Cardiac fibroblast (primary cell): Measurements from ENCODE around the gene CADM2.

Experiments used
- DNase-seq, 2 donors: peaks; one replicate each; pipeline versions ENCODE4 v3.0.0 to v3.0.0-alpha.2; 2010; ENCODE audit warnings: low read depth in 2 of 2
- H3K4me3 ChIP-seq, 2 donors: replicated peaks in 1 of 2; 1 replicate in 1 of 2; 2 replicates in 1 of 2; pipeline ENCODE4 v1.5.1; 2011; ENCODE audit warnings: low read depth in 2 of 2, low read length in 2 of 2, mild to moderate bottlenecking in 2 of 2, moderate library complexity in 1 of 2
- CTCF ChIP-seq: IDR thresholded peaks from one replicate; pipeline ENCODE4 v1.5.1; 2011; ENCODE audit warnings: low read depth, mild to moderate bottlenecking, low read length, inconsistent platforms

CADM2 gene

GRCh38 chr3:86037916-86038315, 1079.1 kb downstream of the CADM2 start:
- no peak overlapping the region for H3K4me3 ChIP-seq
- no peak for TF ChIP-seq CTCF
- DNase-seq: no peak

GRCh38 chr3:86046436-86047136, 1087.8 kb downstream of the CADM2 start:
- no peak for TF ChIP-seq CTCF
- no peak for DNase-seq
- no peak overlapping the region for H3K4me3 ChIP-seq

GRCh38 chr3:86047161-86047560, 1088.4 kb downstream of the CADM2 start:
- no peak overlapping the region for H3K4me3 ChIP-seq
- TF ChIP-seq CTCF: no peak
- DNase-seq: no peak

GRCh38 chr3:86051058-86051457, 1092.3 kb downstream of the CADM2 start:
- H3K4me3 ChIP-seq: no peak overlapping the region
- DNase-seq: no peak
- TF ChIP-seq CTCF: no peak

GRCh38 chr3:86056032-86056431, 1097.2 kb downstream of the CADM2 start:
- DNase-seq: no peak
- no peak overlapping the region for H3K4me3 ChIP-seq
- no peak for TF ChIP-seq CTCF

GRCh38 chr3:86056962-86057361, 1098.2 kb downstream of the CADM2 start:
- TF ChIP-seq CTCF: no peak
- peak in 1 of 2 donors; percentile 3 for DNase-seq
- H3K4me3 ChIP-seq: no peak overlapping the region

GRCh38 chr3:86073799-86074198, 1115.0 kb downstream of the CADM2 start:
- DNase-seq: no peak
- no peak overlapping the region for H3K4me3 ChIP-seq
- TF ChIP-seq CTCF: no peak
